MM.1S (cell line): ENCODE data around the gene TRPM2.

Experiments used
- DNase-seq: peaks from one replicate; pipeline ENCODE4 v3.0.0-alpha.2; 2015
- H2AFZ ChIP-seq: fragments of 300-600 bp; sonication (generic); 2 replicates; pipeline ENCODE4 v1.6.0; 2016; ENCODE audit warnings: antibody characterized with exemption, low read length
- H3F3A ChIP-seq: fragments of 300-600 bp; sonication (generic); 2 replicates; pipeline ENCODE4 v1.6.1; 2016; ENCODE audit warnings: mild to moderate bottlenecking, antibody characterized with exemption, low read length, moderate library complexity, mixed read lengths; ENCODE audit not compliant: insufficient read depth
- H3K27ac ChIP-seq: fragments of 300-600 bp; sonication (generic); 2 replicates; pipeline ENCODE4 v1.5.1; 2016; ENCODE audit warnings: mild to moderate bottlenecking, low read length
- H3K27me3 ChIP-seq: fragments of 300-600 bp; sonication (generic); replicated peaks from 2 replicates; pipeline ENCODE4 v1.6.0; 2016; ENCODE audit warnings: low read length; ENCODE audit not compliant: insufficient read depth
- H3K36me3 ChIP-seq: fragments of 300-600 bp; sonication (generic); replicated peaks from 2 replicates; pipeline ENCODE4 v1.6.1; 2016; ENCODE audit warnings: mild to moderate bottlenecking, low read length, mixed read lengths; ENCODE audit not compliant: insufficient read depth
- H3K4me1 ChIP-seq: fragments of 300-600 bp; sonication (generic); 2 replicates; pipeline ENCODE4 v1.6.1; 2016; ENCODE audit warnings: low read length, mixed read lengths
- H3K4me2 ChIP-seq: fragments of 300-600 bp; sonication (generic); 2 replicates; pipeline ENCODE4 v1.6.0; 2016; ENCODE audit warnings: low read depth, low read length
- H3K4me3 ChIP-seq: fragments of 300-600 bp; sonication (generic); 2 replicates; pipeline ENCODE4 v1.5.1; 2016; ENCODE audit warnings: low read length, mixed read lengths
- H3K79me2 ChIP-seq: fragments of 300-600 bp; sonication (generic); 2 replicates; pipeline ENCODE4 v1.6.1; 2016; ENCODE audit warnings: mixed run types, low read length, mixed read lengths
- H3K9ac ChIP-seq: fragments of 300-600 bp; sonication (generic); 2 replicates; pipeline ENCODE4 v1.6.1; 2016; ENCODE audit warnings: low read length, mixed read lengths
- H3K9me2 ChIP-seq: fragments of 300-600 bp; sonication (generic); replicated peaks from 2 replicates; pipeline ENCODE4 v1.6.1; 2016; ENCODE audit warnings: mild to moderate bottlenecking, low read length, mixed read lengths; ENCODE audit not compliant: insufficient read depth
- H3K9me3 ChIP-seq: fragments of 300-600 bp; sonication (generic); replicated peaks from 2 replicates; pipeline ENCODE4 v1.6.1; 2016; ENCODE audit warnings: mild to moderate bottlenecking, low read length, mixed read lengths; ENCODE audit not compliant: insufficient read depth
- H4K20me1 ChIP-seq: fragments of 300-600 bp; sonication (generic); 2 replicates; pipeline ENCODE4 v1.6.1; 2016; ENCODE audit warnings: mild to moderate bottlenecking, low read length, moderate library complexity, mixed read lengths; ENCODE audit not compliant: insufficient read depth
- EZH2 ChIP-seq: fragments of 300-600 bp; sonication (generic); optimal IDR thresholded peaks from 2 replicates; pipeline ENCODE3; 2017; ENCODE audit warnings: low read depth, mild to moderate bottlenecking, antibody characterized with exemption, low read length, mixed read lengths
- EZH2phosphoT487 ChIP-seq: fragments of 300-600 bp; sonication (generic); IDR thresholded peaks from 2 replicates; pipeline ENCODE4 v1.6.1; 2018; ENCODE audit warnings: antibody characterized with exemption, low read length
- TF ChIP-seq, protein P1 (sequence below): fragments of 300-600 bp; sonication (generic); IDR thresholded peaks from 2 replicates; pipeline ENCODE4 v1.5.1; 2016; ENCODE audit warnings: antibody characterized with exemption, low read length, mixed read lengths

Gene TRPM2

GRCh38 chr21:44328242-44328895, 25.1 kb upstream of the TRPM2 start:
- Histone ChIP-seq H3K4me3 (no peak overlapping the region), H3F3A (no peaks in the 10 kb centered on the region), H3K27ac (no peak overlapping the region), H3K9ac (no peak overlapping the region), H3K79me2 (no peaks in the 10 kb centered on the region), H4K20me1 (0 out of 2 replicates have a peak, but pooled peaks cover 7% of the 10 kb centered on the region), H3K4me1 (no peaks in the 10 kb centered on the region), H3K4me2 (no peak overlapping the region), H2AFZ (no peak overlapping the region), H3K36me3 (no peaks in the 10 kb centered on the region; the same call in 1 of the 2 replicates), H3K27me3 (no peaks in the 10 kb centered on the region), H3K9me3 (no peaks in the 10 kb centered on the region), H3K9me2 (no peaks in the 10 kb centered on the region)
- TF ChIP-seq EZH2 (no peak), EZH2phosphoT487 (no peak)
- TF ChIP-seq, protein P1, sequence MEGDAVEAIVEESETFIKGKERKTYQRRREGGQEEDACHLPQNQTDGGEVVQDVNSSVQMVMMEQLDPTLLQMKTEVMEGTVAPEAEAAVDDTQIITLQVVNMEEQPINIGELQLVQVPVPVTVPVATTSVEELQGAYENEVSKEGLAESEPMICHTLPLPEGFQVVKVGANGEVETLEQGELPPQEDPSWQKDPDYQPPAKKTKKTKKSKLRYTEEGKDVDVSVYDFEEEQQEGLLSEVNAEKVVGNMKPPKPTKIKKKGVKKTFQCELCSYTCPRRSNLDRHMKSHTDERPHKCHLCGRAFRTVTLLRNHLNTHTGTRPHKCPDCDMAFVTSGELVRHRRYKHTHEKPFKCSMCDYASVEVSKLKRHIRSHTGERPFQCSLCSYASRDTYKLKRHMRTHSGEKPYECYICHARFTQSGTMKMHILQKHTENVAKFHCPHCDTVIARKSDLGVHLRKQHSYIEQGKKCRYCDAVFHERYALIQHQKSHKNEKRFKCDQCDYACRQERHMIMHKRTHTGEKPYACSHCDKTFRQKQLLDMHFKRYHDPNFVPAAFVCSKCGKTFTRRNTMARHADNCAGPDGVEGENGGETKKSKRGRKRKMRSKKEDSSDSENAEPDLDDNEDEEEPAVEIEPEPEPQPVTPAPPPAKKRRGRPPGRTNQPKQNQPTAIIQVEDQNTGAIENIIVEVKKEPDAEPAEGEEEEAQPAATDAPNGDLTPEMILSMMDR, result no peak
- no peak for DNase-seq

DNA sequence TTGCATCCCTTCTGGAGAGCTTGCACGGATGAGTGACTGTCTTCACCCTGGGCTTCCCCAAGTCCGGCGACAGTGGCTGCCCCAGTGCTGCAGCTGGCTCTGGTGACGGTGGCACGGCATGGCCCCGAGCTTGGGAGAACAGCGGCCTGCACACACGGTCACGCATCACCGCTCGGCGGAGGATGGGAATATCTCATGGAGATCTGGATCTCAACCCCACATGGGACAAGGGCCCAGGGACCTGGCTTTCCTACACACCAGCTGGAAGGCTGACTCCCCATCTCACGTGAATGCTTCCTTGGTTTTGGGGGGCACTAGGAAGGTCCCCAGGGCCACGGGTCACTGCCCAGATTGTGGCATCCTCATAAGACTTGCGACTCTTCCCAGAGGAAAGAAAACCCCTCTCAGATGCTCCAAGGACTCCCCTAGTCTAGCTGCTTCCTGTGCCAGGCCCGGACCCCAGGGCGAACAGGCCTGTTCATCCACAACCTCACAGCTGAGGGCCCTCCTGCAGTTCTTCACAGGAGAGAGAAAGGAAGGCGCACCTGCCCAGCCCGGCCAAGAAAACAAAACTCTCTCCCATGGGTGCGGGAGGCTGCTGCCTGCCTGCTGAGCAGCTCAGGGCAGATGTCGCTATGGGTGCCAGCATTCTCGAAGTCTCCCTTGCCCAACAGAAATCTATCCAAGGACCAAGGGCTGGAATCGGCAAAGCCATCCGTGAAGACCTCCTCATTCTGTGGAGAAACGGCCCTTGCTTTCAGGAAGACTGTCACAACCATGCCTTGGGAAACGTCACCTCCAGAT, 24.1 kb upstream of the TRPM2 start:
- H3K27me3 ChIP-seq, result no peaks in the 10 kb centered on the region
- H2AFZ ChIP-seq, result no peak overlapping the region
- H3K79me2 ChIP-seq, result no peaks in the 10 kb centered on the region
- TF ChIP-seq EZH2phosphoT487, result no peak
- TF ChIP-seq, protein P1, result no peak
- TF ChIP-seq EZH2, result no peak
- 0 out of 2 replicates have a peak, but pooled peaks cover 7% of the 10 kb centered on the region for H4K20me1 ChIP-seq
- H3K36me3 ChIP-seq, result no peaks in the 10 kb centered on the region; the same call in 1 of the 2 replicates
- H3K9me3 ChIP-seq, result no peaks in the 10 kb centered on the region
- H3F3A ChIP-seq, result no peaks in the 10 kb centered on the region
- no peaks in the 10 kb centered on the region for H3K9me2 ChIP-seq
- H3K4me3 ChIP-seq, result no peak overlapping the region
- no peak for DNase-seq
- no peak overlapping the region for H3K27ac ChIP-seq
- H3K4me2 ChIP-seq, result no peak overlapping the region
- H3K9ac ChIP-seq, result no peak overlapping the region
- no peaks in the 10 kb centered on the region for H3K4me1 ChIP-seq

DNA sequence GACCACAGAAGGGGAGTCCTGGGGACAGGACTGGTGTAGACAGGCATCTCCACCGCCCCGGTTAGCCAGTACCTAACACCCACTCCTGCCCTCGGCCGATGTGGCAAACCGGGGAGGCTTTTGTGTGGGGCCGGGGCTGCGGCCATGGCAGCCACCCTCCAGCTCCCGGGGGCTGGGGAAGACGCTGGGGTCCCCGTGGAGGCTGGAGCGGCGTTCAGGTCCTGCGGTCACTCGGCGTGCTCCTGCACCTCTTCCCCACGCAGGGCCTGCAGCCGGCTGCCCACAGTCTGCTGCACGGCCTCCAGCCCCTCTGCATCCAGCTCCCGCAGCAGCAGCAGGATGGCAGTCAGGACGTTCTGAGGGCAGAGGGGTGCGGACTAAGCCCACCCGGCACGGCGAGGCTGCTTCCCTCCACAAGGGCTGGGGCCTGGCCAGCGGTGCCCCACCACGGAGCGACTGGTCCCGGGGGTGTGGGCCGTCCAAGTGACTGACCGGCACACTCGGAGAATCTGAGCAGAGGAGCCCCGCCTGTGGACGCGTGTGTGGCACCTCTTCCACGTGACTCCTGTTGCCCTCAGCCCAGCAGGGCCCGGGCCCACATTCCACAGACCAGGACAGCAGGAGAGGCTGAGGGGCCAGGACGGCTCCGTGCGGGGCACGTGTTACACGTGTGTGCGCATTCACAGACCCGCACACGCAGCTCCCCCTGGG, 23.3 kb upstream of the TRPM2 start:
- Histone ChIP-seq H3K4me3 (no peak overlapping the region), H3K9me3 (no peaks in the 10 kb centered on the region), H3K4me2 (no peak overlapping the region), H3K27me3 (no peaks in the 10 kb centered on the region), H3K4me1 (no peaks in the 10 kb centered on the region), H3K27ac (no peak overlapping the region), H3K9me2 (no peaks in the 10 kb centered on the region), H3K9ac (no peak overlapping the region), H3F3A (no peaks in the 10 kb centered on the region), H4K20me1 (0 out of 2 replicates have a peak, but pooled peaks cover 7% of the 10 kb centered on the region), H2AFZ (no peak overlapping the region), H3K79me2 (no peaks in the 10 kb centered on the region), H3K36me3 (no peaks in the 10 kb centered on the region)
- no peak for DNase-seq
- TF ChIP-seq, protein P1, result no peak
- TF ChIP-seq EZH2phosphoT487, result no peak
- TF ChIP-seq EZH2, result no peak
